ENCODE results near the gene CPLANE2.
"Not testable (repeated sequence)": the region's sequence is repeated elsewhere in the genome, so short reads cannot be mapped to it uniquely, and the experiment has no call there.

The CPLANE2 gene

DNA sequence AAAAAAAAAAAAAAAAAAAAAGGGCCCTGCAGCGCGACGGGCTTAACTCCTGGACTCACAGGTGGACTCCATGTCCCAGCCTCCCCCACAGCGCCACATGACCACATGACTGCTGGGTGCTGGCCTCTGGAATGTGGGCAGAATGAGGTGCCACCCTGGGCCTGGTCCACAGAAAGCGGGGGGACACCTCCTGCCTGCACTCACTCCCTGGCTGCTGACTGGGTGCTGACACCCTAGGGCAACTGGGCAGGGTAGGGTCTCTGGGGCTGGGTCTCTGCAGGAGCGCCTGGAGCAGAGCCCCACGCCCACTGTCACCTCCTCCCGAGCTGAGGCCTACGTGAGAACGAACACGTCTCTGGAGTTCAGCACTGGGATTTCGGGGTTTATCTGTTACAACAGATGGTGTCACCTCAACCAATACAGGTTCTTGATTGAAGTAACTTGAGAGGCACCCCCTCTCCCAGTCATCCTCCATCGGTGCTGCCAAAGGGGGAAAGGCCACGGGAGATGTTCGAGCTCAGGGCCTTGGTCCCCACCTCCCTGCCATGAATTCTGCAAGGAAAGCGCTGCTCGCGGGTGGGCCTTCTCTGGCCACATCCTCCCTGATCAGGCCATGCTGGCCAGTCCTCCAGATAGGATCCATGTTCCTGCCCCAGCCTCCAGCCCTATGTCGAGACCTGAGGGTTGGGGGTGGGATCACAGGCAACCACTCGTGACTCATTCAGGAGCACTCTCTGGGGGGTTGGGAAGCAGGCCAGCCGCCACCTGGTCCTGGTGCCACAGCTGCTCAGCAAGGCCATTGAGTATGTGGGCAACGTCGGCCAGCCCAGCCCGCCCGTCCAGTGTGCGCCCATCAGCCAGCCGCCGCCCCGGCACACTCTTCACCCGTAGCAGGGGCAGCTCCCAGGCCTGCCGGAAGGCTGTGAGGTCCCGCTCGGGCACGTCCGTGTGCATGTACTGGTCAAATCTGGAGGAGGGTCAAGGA, 5.4 kb downstream of the CPLANE2 start:
- in situ Hi-C loops (cut with HindIII; ENCODE audit: low sequenced_read_pairs): no loop called here
- no peak for DNase-seq (ENCODE audit: low read depth, low spot score)
- no peak overlapping the region for H3K4me3 ChIP-seq (ENCODE audit: low read depth, low read length)
- TF ChIP-seq, protein P1, sequence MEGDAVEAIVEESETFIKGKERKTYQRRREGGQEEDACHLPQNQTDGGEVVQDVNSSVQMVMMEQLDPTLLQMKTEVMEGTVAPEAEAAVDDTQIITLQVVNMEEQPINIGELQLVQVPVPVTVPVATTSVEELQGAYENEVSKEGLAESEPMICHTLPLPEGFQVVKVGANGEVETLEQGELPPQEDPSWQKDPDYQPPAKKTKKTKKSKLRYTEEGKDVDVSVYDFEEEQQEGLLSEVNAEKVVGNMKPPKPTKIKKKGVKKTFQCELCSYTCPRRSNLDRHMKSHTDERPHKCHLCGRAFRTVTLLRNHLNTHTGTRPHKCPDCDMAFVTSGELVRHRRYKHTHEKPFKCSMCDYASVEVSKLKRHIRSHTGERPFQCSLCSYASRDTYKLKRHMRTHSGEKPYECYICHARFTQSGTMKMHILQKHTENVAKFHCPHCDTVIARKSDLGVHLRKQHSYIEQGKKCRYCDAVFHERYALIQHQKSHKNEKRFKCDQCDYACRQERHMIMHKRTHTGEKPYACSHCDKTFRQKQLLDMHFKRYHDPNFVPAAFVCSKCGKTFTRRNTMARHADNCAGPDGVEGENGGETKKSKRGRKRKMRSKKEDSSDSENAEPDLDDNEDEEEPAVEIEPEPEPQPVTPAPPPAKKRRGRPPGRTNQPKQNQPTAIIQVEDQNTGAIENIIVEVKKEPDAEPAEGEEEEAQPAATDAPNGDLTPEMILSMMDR (IDR thresholded peaks at IDR 0.05; ENCODE audit: low read depth, low read length): no peak

DNA sequence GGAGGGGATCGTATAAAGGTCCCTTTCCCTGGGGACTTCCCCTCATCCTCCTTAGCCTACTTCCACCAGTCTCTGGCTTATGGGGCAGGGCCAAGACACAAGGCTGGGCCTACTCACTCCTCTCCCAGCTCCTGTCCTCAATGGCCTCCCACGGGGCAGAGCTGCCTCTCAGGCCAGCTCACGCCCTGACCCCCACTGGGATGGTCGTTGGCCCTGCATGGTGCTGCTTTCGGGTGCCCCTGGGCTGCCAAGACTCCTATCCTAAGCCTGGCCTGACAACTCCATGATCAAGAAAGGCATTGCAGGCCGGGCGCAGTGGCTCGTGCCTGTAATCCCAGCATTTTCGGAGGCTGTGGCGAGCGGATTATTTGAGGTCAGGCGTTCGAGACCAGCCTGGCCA, 6.2 kb downstream of the CPLANE2 start:
- no peak for DNase-seq (ENCODE audit: low read depth, low spot score)

DNA sequence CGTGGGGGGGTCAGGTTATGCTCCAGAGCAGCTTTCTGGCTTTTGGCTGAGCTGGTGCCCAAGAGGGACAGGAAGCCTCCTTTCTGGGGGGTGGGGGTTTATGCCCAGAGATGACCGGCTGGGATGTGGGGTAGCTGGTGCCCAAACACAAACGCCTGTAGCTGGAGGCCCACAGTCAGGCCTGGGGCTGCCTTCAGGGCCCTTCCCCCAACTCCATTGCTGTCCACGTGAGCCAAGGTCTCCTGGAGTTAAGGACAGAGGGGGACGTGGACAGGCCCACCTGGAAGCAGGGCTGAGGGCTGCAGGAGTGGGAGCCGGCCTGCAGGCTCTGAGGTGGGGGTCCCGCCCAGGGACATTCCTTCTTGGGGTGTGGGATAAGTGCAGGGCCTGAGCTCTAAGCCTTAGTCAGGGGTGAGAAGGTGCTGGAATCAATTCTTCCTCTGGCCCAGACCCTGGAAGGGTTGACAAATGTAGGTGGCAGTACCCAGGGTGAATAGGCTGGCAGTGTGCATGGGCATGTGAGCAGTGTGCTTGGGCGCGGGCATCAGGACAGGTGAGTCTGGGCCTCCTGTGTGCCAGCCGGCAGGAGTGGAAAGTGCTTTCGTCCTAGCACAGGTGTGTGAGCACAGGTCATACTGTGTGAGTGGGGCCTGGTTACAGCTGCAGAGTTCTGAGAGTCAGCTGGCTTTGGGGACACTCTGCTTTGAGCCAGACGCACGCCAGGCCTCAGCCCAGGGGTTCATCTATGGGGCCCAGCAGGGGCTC, 6.8 kb downstream of the CPLANE2 start:
- TF ChIP-seq, protein P1 (IDR thresholded peaks at IDR 0.05; ENCODE audit: low read depth, low read length): no peak
- no peak overlapping the region for H3K4me3 ChIP-seq (ENCODE audit: low read depth, low read length)
- in situ Hi-C loops (cut with HindIII; ENCODE audit: low sequenced_read_pairs): no loop called here
- no peak for DNase-seq (ENCODE audit: low read depth, low spot score)

More for the DNA sequence above, 6.2 kb downstream of the CPLANE2 start:
- no peak overlapping the region for H3K4me3 ChIP-seq (ENCODE audit: low read depth, low read length)
- in situ Hi-C loops (cut with HindIII; ENCODE audit: low sequenced_read_pairs): no loop called here
- TF ChIP-seq, protein P1 (IDR thresholded peaks at IDR 0.05; ENCODE audit: low read depth, low read length): no peak

DNA sequence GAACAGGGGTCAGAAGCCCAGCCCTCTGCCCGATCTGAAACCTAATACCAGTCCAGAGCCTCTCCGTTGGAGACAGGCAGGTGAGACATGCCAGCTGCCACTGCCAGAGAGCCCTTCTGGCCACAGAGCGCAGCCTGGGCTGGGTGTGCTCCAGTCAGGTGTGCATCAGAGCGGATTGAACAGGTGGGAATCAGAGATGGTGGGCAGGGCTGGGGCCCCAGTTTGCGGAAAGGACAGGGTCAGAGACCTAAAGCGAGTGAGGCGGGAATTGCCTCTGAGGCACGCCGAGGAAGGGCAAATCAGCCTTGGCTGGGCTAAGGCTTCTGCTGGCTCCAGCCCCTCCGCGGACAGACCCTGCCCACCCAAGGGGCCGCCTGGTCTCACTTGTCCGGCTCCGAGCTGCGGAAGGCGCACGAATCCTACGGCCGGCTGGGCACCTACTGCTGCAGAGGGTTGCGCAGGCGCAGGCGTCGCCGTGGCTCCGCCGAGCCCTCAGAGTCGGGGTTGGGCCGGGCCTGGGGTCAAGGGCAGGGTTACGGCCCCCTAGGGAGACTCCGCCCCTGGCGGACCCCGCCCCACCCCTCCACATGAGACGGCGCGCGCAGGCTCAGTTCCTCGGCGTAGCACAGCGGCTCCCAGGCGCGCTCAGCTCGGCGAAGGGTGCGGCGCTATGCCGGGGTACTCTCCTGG, 10.3 kb downstream of the CPLANE2 start:
- TF ChIP-seq, protein P1 (IDR thresholded peaks at IDR 0.05; ENCODE audit: low read depth, low read length): no peak
- in situ Hi-C loops (cut with HindIII; ENCODE audit: low sequenced_read_pairs): no loop called here
- no peak for DNase-seq (ENCODE audit: low read depth, low spot score)
- peak overlapping the region; percentile 10 for H3K4me3 ChIP-seq (ENCODE audit: low read depth, low read length)

DNA sequence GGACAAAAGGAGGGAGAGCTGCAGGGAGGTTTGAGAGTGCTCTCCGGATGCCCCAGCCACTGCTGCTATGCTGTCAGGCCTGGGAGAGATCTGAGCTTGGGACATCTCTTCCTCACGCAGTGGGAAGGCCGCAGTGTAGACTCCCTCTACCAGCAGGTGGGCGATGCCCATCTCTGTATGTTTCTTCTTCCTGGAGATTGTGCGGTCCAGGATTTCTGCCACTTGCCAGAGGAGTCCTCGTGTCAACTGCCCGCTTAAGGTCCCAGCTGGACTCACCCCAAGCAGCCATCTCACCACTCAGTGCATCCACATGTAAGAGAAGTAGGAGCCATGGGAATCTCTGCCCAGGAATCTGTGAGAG, 10.9 kb downstream of the CPLANE2 start:
- TF ChIP-seq, protein P1 (IDR thresholded peaks at IDR 0.05; ENCODE audit: low read depth, low read length): no peak
- no peak for DNase-seq (ENCODE audit: low read depth, low spot score)
- in situ Hi-C loops (cut with HindIII; ENCODE audit: low sequenced_read_pairs): no loop called here
- no peak overlapping the region for H3K4me3 ChIP-seq (ENCODE audit: low read depth, low read length)

DNA sequence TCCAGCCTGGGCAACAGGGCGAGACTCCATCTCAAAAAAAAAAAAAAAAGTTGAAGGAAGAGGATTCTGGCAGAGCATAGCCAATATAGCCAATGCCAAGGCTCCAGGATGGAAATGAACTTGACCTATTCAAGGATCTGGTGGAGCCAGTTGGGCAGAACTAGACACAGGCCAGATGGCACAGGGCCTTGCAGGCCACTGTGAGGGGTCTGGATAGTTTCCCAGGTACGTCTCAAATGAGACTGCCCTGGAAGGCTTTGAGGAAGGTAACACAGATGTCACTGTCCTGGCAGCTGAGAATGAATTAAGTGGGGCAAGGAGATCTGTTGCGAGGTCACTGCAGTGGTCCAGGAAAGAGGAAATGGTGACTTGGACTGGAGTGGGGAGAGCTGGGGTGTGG, 12.5 kb downstream of the CPLANE2 start:
- in situ Hi-C loops (cut with HindIII; ENCODE audit: low sequenced_read_pairs): no loop called here
- TF ChIP-seq, protein P1 (IDR thresholded peaks at IDR 0.05; ENCODE audit: low read depth, low read length): no peak
- no peak overlapping the region for H3K4me3 ChIP-seq (ENCODE audit: low read depth, low read length)
- DNase-seq (ENCODE audit: low read depth, low spot score): no peak

DNA sequence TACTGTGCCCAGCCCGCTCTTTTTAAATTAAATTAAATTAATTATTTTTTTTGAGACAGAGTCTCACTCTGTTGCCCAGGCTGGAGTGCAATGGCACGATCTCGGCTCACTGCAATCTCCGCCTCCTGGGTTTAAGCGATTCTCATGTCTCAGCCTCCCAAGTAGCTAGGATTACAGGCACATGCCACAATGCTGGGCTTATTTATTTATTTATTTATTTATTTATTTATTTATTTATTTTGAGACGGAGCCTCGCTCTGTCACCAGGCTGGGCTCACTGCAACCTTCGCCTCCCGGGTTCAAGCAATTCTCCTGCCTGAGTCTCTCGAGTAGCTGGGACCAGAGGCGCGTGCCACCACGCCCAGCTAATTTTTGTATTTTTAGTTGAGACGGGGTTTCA, 14.3 kb downstream of the CPLANE2 start:
- in situ Hi-C loops (cut with HindIII; ENCODE audit: low sequenced_read_pairs); DNase-seq (ENCODE audit: low read depth, low spot score); H3K4me3 ChIP-seq (ENCODE audit: low read depth, low read length): not testable (repeated sequence)

Measured in astrocyte of the spinal cord (primary cell).